K562 (cell line): Measurements from ENCODE around the gene TTC33. TPM values are rescaled to one million over a fixed set of nuclear protein-coding genes. Genes with fewer than 3 reads are reported as not detected.

Source experiments
- ATAC-seq: fragments of 200-7000 bp; cut with Tn5 transposase; 3 replicates; pipeline ENCODE4 v1.9.1; 2020; ENCODE audit warnings: moderate library complexity
- BruUV-seq: library from RNA; stranded (reverse); fragments of 400-500 nt; replicated peaks from 2 replicates; lab custom pipeline; 2021; lab: Mats Ljungman, UMichigan
- CTCF ChIA-PET: fragments of 300-600 bp; formaldehyde crosslinking; extraction: SDS; loops from one replicate; lab custom pipeline; 2021; ENCODE audit warnings: low intra/inter-chr PET ratio; lab: Yijun Ruan, JAX
- POLR2A ChIA-PET: fragments of 300-600, 350-650 bp; sonication (Branson Sonifier 250); formaldehyde crosslinking; extraction: SDS; loops from one replicate; lab custom pipeline; 2021; ENCODE audit warnings: antibody characterized with exemption, inconsistent platforms; lab: Yijun Ruan, JAX
- DNase-seq, 4 experiments: peaks; one replicate each; pipeline versions ENCODE4 v3.0.0 to v3.0.0-alpha.2; 2011 to 2018; ENCODE audit warnings: low spot score in 3 of 4, mixed read lengths in 3 of 4; ENCODE audit errors: extremely low read depth in 1 of 4
- FAIRE-seq: peaks from 2 replicates; lab custom pipeline; 2011; peaks lifted over from hg19 to GRCh38; lab: Jason Lieb, UNC
- H2AFZ ChIP-seq: 2 replicates; pipeline ENCODE4 v1.6.0; 2011; ENCODE audit warnings: low read depth, low read length, control low read depth, inconsistent platforms
- H3K27ac ChIP-seq: fragments of 200-600 bp; 3 replicates; pipeline ENCODE4 v1.8.0; 2011; ENCODE audit warnings: low read depth, mild to moderate bottlenecking, control low read depth, inconsistent platforms, low read length, moderate library complexity, mixed read lengths; ENCODE audit errors: extremely low read depth
- H3K27me3 ChIP-seq, 2 experiments: fragments of 300-600 bp in 1 of 2; 2 replicates in 1 of 2; 3 replicates in 1 of 2; pipeline versions ENCODE4 v1.6.0 to v1.8.0; 2011; ENCODE audit warnings: inconsistent platforms in 2 of 2, low read length in 2 of 2, mild to moderate bottlenecking in 1 of 2, mixed read lengths in 1 of 2, moderate library complexity in 1 of 2; ENCODE audit not compliant: control insufficient read depth in 2 of 2, insufficient read depth in 2 of 2
- H3K36me3 ChIP-seq: fragments of 300-600 bp; 3 replicates; pipeline ENCODE4 v1.8.0; 2011; ENCODE audit warnings: mild to moderate bottlenecking, low read length, inconsistent platforms; ENCODE audit not compliant: control insufficient read depth, insufficient read depth
- H3K4me1 ChIP-seq, 2 experiments: fragments of 200-600 bp in 1 of 2; replicated peaks in 1 of 2; 2 replicates in 1 of 2; 3 replicates in 1 of 2; pipeline versions ENCODE4 v1.5.1 to v1.8.0; 2011; ENCODE audit warnings: inconsistent platforms in 2 of 2, low read length in 2 of 2, mild to moderate bottlenecking in 1 of 2, mixed read lengths in 1 of 2, moderate library complexity in 1 of 2; ENCODE audit not compliant: control insufficient read depth in 2 of 2, insufficient read depth in 2 of 2
- H3K4me2 ChIP-seq: 2 replicates; pipeline ENCODE4 v1.6.1; 2011; ENCODE audit warnings: low read length, control low read depth, inconsistent platforms, mixed read lengths; ENCODE audit not compliant: insufficient read depth
- H3K4me3 ChIP-seq: fragments of 200-600 bp; sonication (generic), shearing (Covaris generic); 2 replicates; pipeline ENCODE4 v1.5.1; 2016; ENCODE audit warnings: control low read depth, inconsistent platforms
- H3K79me2 ChIP-seq: fragments of 200-600 bp; 3 replicates; pipeline ENCODE4 v1.8.0; 2011; ENCODE audit warnings: low read length, inconsistent platforms; ENCODE audit not compliant: control insufficient read depth, insufficient read depth
- H3K9ac ChIP-seq, 2 experiments: 2 replicates each; pipeline versions ENCODE4 v1.6.0 to v1.6.1; 2011; ENCODE audit warnings: low read depth in 2 of 2, low read length in 2 of 2, control low read depth in 1 of 2, inconsistent platforms in 1 of 2, mild to moderate bottlenecking in 1 of 2, mixed read lengths in 1 of 2; ENCODE audit not compliant: insufficient read depth in 1 of 2
- H3K9me1 ChIP-seq: one replicate; pipeline ENCODE4 v1.6.0; 2011; ENCODE audit warnings: inconsistent platforms, mild to moderate bottlenecking, low read length, moderate library complexity; ENCODE audit not compliant: control insufficient read depth, insufficient read depth
- H3K9me3 ChIP-seq: replicated peaks from 2 replicates; pipeline ENCODE4 v1.5.1; 2011; ENCODE audit warnings: low read depth, low read length, inconsistent platforms; ENCODE audit not compliant: control insufficient read depth, insufficient read depth
- H4K20me1 ChIP-seq: replicated peaks from 2 replicates; pipeline ENCODE4 v1.6.1; 2011; ENCODE audit warnings: low read length, inconsistent platforms, mixed read lengths; ENCODE audit not compliant: control insufficient read depth, insufficient read depth
- CXXC5 ChIP-seq: fragments of 250-450 bp; sonication (Bioruptor Pico); IDR thresholded peaks from 2 replicates; pipeline ENCODE4 v1.8.0; 2022; ENCODE audit warnings: inconsistent platforms, mild to moderate bottlenecking, moderate library complexity
- HES1 ChIP-seq: fragments of 450-650 bp; IDR thresholded peaks from 2 replicates; pipeline ENCODE4 v1.6.1; 2016; ENCODE audit warnings: low read depth, mild to moderate bottlenecking, moderate library complexity
- MEF2A ChIP-seq: IDR thresholded peaks from 2 replicates; pipeline ENCODE4 v1.6.1; 2011; ENCODE audit warnings: low read depth, mild to moderate bottlenecking, low read length, moderate library complexity; ENCODE audit not compliant: control insufficient read depth
- NCOR1 ChIP-seq: fragments of 450-650 bp; IDR thresholded peaks from 2 replicates; pipeline ENCODE4 v1.6.1; 2016; ENCODE audit warnings: mild to moderate bottlenecking, moderate library complexity
- NONO ChIP-seq, 2 experiments: fragments of 200-400 bp in 1 of 2; fragments of 450-650 bp in 1 of 2; formaldehyde crosslinking in 1 of 2; IDR thresholded peaks; 2 replicates each; pipeline ENCODE4 v1.6.1; 2017; ENCODE audit warnings: low read depth in 2 of 2, mild to moderate bottlenecking in 2 of 2, moderate library complexity in 2 of 2, low read length in 1 of 2
- PHB ChIP-seq: fragments of 250-450 bp; sonication (Bioruptor Pico); IDR thresholded peaks from 2 replicates; pipeline ENCODE4 v1.5.0; 2021
- PML ChIP-seq: IDR thresholded peaks from 2 replicates; pipeline ENCODE4 v1.6.1; 2012; ENCODE audit warnings: low read length, inconsistent platforms
- SIN3B ChIP-seq: fragments of 450-650 bp; IDR thresholded peaks from 2 replicates; pipeline ENCODE4 v1.6.1; 2017; ENCODE audit warnings: low read depth, mild to moderate bottlenecking, moderate library complexity
- ZNF518B ChIP-seq: fragments of 250-450 bp; sonication (Bioruptor Pico); IDR thresholded peaks from 2 replicates; pipeline ENCODE4 v1.5.0; 2021; ENCODE audit warnings: mild to moderate bottlenecking, moderate library complexity
- ZNF644 ChIP-seq: fragments of 200-800 bp; sonication (Bioruptor generic); IDR thresholded peaks from 2 replicates; pipeline ENCODE4 v1.6.1; 2016; ENCODE audit warnings: low read depth, missing genetic modification characterization, missing compliant biosample characterization
- WGBS: fragments of 100-300 bp; shearing (Covaris generic); methylation state at CpG from one replicate; pipeline ENCODE4 v1.1.6; 2016; ENCODE audit warnings: low coverage, mixed read lengths; ENCODE audit not compliant: insufficient coverage; ENCODE audit errors: missing lambda C conversion rate; 5-methylcytosine and 5-hydroxymethylcytosine counted together
- in situ Hi-C: fragments of 300-500 bp; cut with MboI; formaldehyde crosslinking; loops from 4 replicates; pipeline ENCODE4 v1.15.0; 2018; ENCODE audit warnings: inconsistent platforms, mixed read lengths
- intact Hi-C: fragments of 100-400 bp; cut with micrococcal nuclease; formaldehyde crosslinking; loops from 2 replicates; pipeline ENCODE4 v1.14.2; 2022
- polyA plus RNA-seq, 8 experiments: library from polyadenylated mRNA; depleted of rRNA in 4 of 8; stranded (reverse) in 5 of 8; unstranded in 3 of 8; fragments of >200 nt; fragmentation: Nextera tagmentation in 2 of 8; fragmentation: Illumina TruSeq in 1 of 8; extraction: Ambion mirVana in 2 of 8; extraction: Trizol in 1 of 8; gene quantifications; 2 replicates each; pipeline versions ENCODE4 v1.2.1 to v1.2.3, GENCODE V29; 2011 to 2014; ENCODE audit warnings: inconsistent platforms in 1 of 8, missing spikeins in 1 of 8
- total RNA-seq, 7 experiments: library from RNA; depleted of rRNA in 6 of 7; stranded (reverse); fragments of >200 nt in 6 of 7; fragmentation: Illumina TruSeq in 2 of 7; extraction: Trizol in 2 of 7; gene quantifications; 2 replicates each; pipeline versions ENCODE4 v1.2.1 to v1.2.3, GENCODE V29; 2011 to 2021; ENCODE audit warnings: low replicate concordance in 1 of 7
- TF ChIP-seq, protein P1 (sequence below): fragments of 250-450 bp; sonication (Bioruptor Pico); IDR thresholded peaks from 2 replicates; pipeline ENCODE4 v1.5.0; 2020; ENCODE audit warnings: mild to moderate bottlenecking

Gene TTC33
- total and polyA plus RNA-seq, 9 of the 15 experiments (the other 6 are each of a cell fraction or from before 2014, with no cell fraction given), result 11.5 to 24.9 (median 21.1) TPM

- Histone ChIP-seq H3K9me1 (no peaks in the 10 kb centered on the region), H3K4me3 (no peak overlapping the region), H3K79me2 (no peaks in the 10 kb centered on the region), H3K9me3 (no peaks in the 10 kb centered on the region), H3K9ac (no peak overlapping the region), H3K4me1 (no peaks in the 10 kb centered on the region), H3K27me3 (no peaks in the 10 kb centered on the region), H3K4me2 (no peak overlapping the region), H2AFZ (no peak overlapping the region), H3K36me3 (no peaks in the 10 kb centered on the region), H3K27ac (no peak overlapping the region), H4K20me1 (no peaks in the 10 kb centered on the region)
- 0% methylated on average over 1 of the region's 1 CpG for WGBS
- DNase-seq (no peak), ATAC-seq (no peak), FAIRE-seq (no peak)
- intact Hi-C loops, result no loop called here
- ChIA-PET POLR2A (no interaction called here), CTCF (no interaction called here)
- in situ Hi-C loops, result no loop called here
- BruUV-seq, result no TSS peak
- TF ChIP-seq NONO (IDR thresholded peaks at IDR 0.05; ENCODE audit: low read depth in 2 of 2, low read length in 1 of 2), result no peak
- TF ChIP-seq ZNF518B (CRISPR knock-in tag), result no peak
- TF ChIP-seq ZNF644, result no peak
- no peak for TF ChIP-seq MEF2A
- no peak for TF ChIP-seq NCOR1
- no peak for TF ChIP-seq PHB (CRISPR knock-in tag)
- no peak for TF ChIP-seq SIN3B
- no peak for TF ChIP-seq CXXC5
- TF ChIP-seq, protein P1, sequence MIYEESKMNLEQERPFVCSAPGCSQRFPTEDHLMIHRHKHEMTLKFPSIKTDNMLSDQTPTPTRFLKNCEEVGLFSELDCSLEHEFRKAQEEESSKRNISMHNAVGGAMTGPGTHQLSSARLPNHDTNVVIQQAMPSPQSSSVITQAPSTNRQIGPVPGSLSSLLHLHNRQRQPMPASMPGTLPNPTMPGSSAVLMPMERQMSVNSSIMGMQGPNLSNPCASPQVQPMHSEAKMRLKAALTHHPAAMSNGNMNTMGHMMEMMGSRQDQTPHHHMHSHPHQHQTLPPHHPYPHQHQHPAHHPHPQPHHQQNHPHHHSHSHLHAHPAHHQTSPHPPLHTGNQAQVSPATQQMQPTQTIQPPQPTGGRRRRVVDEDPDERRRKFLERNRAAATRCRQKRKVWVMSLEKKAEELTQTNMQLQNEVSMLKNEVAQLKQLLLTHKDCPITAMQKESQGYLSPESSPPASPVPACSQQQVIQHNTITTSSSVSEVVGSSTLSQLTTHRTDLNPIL (CRISPR knock-in tag), result no peak
- no peak for TF ChIP-seq HES1
- no peak for TF ChIP-seq PML
Measured at GRCh38 chr5:40549616-40550015, 206.1 kb downstream of the TTC33 start.
